ENCODE measurements around the gene ATAD3C.

GRCh38 chr1:1435911-1436629 lies 13.4 kb upstream of the ATAD3C start:
- TF ChIP-seq MAFK (IDR thresholded peaks at IDR 0.05; ENCODE audit: low read depth, low read length) (no peak), EZH2 (IDR thresholded peaks at IDR 0.05; ENCODE audit: low read depth, low read length, severe bottlenecking) (no peak), ATF3 (IDR thresholded peaks at IDR 0.05; ENCODE audit: insufficient read depth, low read depth, low read length) (no peak), TAF7 (optimal IDR thresholded peaks at IDR 0.05; ENCODE audit: borderline replicate concordance, low read depth, low read length) (no peak), POLR2A (IDR thresholded peaks at IDR 0.05; ENCODE audit: control extremely low read depth in 1 of 2, low read depth in 2 of 2, low read length in 2 of 2) (no peak), RFX5 (IDR thresholded peaks at IDR 0.05; ENCODE audit: borderline replicate concordance, low read depth, low read length) (no peak), CTCF (IDR thresholded peaks at IDR 0.05; ENCODE audit: control extremely low read depth in 1 of 3, insufficient read depth in 1 of 3, low read depth in 1 of 3, low read length in 3 of 3) (no peak)

All from H1 (cell line).